ENCODE data around the gene TREM2.

Gene TREM2

DNA sequence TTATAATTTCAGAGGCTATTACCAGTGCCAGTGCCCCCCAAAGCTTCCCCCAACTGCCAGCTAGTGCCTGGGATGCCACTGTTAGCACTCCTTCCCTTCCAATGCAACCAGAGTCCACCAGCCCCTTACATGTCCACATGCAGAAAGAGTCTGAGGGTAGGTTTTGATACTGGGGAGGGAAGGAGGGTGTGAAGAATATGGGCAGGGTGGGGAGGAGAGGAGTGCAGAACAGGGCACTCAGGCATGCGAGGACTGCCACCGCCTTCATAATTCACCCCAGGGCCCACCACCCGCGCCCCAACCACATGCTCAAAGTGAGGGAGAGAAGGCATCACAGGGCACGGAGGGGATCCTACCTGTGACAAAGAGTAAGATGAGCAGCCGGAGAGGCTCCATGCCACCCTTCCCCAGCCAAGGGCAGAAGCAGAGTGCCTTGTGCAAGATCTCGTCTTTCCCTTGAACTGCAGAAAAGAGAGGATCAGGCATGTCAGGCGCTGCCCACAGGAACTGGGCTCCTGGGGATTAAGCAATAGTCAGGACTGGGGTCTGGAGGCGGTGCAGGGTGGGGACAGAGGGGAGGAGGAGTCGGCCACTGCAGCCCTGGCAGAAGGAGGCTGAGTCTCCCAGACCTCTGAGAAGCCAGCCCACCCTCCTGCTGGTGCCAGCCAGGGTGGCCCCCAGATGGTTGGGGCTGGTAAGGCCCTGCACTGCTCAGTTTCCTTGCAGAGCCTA lies at the start of gene TREM2:
Gene TREM2, minus strand, starts transcription at position 430 of the 732 bp plus-strand sequence. Its CDS starts 34 bp downstream, at position 396.
- no peaks in the 10 kb centered on the region for H3K27me3 ChIP-seq
- no peak within 1 kb of the TSS for H3K4me3 ChIP-seq
- no peaks in the 10 kb centered on the region for H4K20me1 ChIP-seq
- H3K9me3 ChIP-seq, result no peaks in the 10 kb centered on the region
- H3K4me2 ChIP-seq, result 0 out of 2 replicates have a peak within 1 kb of the TSS, but pooled peaks have one; percentile 14
- no peak within 1 kb of the TSS for H3K27ac ChIP-seq
- TF ChIP-seq Cebpa-rat (IDR thresholded peaks at IDR 0.05), result no peak
- no peak within 1 kb of the TSS for H3K9ac ChIP-seq
- H3K36me3 ChIP-seq, result no peaks in the 10 kb centered on the region
- peaks cover 5% of the 10 kb centered on the region; the same call in 1 of the 2 replicates for H3K4me1 ChIP-seq

DNA sequence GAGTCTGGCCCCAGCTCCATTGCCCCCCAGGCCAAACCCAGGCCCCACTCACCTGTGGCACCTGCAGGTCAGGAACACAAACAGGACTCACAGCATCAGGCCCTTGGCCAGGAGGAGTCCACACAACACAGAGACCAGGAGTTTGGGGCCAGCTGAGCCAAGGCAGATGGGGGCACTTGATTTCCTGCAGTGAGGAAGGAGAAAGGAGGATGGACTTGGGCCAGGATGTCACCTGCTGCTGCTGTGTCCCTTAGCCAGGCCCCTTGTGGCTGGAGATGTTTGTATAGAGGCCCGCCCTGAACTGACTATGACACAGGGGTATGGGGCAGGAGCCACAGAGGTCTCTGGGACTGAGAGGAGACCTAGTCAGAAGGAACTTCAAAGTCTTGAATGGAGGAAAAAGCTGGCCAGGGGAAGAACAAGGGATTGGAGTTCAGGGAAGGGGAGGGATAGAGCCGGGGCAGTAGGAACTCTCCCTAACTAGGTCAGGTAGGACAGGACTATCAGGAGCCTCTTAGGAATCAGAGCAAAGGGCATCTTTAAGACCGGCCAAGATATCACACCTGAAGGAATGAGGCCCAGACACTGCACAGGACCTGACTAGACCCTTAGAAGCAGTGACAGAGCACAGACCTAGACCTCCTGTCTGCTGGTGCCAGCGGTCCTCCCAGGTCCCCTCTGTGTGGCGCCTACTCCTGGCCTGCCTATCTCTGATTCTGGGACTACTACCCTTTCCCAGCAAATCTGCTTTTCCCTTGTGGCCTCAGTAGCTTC lies 46.8 kb upstream of the TREM2 start:
- TF ChIP-seq Cebpa-rat (IDR thresholded peaks at IDR 0.05), result no peak
- Histone ChIP-seq H3K9me3 (peaks cover 17% of the 10 kb centered on the region), H3K9ac (no peak overlapping the region), H3K4me3 (no peak overlapping the region), H3K4me2 (peak overlapping the region; percentile 81), H3K27ac (peak overlapping the region; percentile 66; the same call in 1 of the 2 replicates), H4K20me1 (no peaks in the 10 kb centered on the region), H3K4me1 (peaks cover 27% of the 10 kb centered on the region), H3K36me3 (no peaks in the 10 kb centered on the region), H3K27me3 (no peaks in the 10 kb centered on the region)

DNA sequence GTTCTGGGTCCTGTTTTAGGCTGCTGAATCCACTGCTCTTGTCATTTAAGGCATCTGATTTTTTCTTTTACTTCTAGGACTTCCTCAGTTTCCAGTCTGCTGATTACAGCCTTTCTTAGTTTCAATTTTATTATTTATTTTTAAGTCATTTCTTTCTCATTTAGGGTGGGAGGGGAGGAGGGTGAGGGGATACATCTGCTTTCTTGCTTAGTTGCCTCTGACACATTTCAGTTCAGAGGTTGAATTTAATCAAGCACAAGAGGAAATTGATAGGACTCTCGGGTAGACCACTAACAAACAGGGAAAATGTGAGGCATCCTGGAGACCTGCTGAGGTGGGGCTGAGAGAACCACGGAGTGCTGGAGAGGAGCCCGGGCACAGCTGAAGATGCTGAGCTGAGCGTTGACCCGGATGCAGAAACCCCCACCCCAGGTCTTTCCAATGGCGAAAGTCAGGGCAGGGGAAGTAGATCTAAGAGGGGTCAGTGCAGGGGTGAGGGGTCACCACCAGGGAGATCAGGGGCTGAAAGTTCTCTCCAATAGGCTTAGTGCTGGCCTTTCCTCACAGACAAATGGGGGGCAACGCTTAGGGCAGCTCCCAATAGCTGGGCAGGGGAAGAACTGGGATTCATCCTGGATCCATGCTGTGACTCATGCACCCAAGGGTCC lies 45.7 kb upstream of the TREM2 start:
- Histone ChIP-seq H3K4me2 (peak overlapping the region; percentile 81), H3K36me3 (no peaks in the 10 kb centered on the region), H3K4me1 (peaks cover 27% of the 10 kb centered on the region), H3K9ac (no peak overlapping the region; the same call in 1 of the 2 replicates), H4K20me1 (no peaks in the 10 kb centered on the region), H3K9me3 (peaks cover 6% of the 10 kb centered on the region), H3K27ac (peak overlapping the region; percentile 66), H3K27me3 (no peaks in the 10 kb centered on the region), H3K4me3 (0 out of 2 replicates have a peak overlapping the region, but pooled peaks have one; percentile 15)
- no peak for TF ChIP-seq Cebpa-rat (IDR thresholded peaks at IDR 0.05)

DNA sequence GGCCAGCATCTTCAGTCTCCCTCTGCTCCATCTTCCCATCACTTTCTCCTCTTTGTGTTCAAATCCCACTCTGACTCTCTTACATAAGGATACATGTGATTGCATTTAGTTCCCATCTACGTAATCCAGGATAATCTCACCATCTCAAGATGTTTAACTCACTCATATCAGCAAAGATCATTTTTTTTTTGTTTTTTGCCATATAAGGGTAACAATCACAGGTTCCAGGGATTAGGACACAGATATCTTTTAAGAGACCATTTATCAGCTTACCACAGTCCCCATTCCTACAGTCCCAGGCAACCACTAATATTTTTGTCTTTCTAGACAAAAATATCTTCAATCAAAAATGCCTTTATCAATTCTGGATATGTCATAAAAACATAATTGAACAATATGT lies 41.2 kb upstream of the TREM2 start:
- Histone ChIP-seq H3K4me2 (no peak overlapping the region), H3K27me3 (no peaks in the 10 kb centered on the region), H3K4me3 (no peak overlapping the region), H3K27ac (no peak overlapping the region), H3K9me3 (peaks cover 6% of the 10 kb centered on the region), H3K36me3 (no peaks in the 10 kb centered on the region), H4K20me1 (no peaks in the 10 kb centered on the region), H3K9ac (no peak overlapping the region), H3K4me1 (peaks cover 45% of the 10 kb centered on the region)
- TF ChIP-seq Cebpa-rat (IDR thresholded peaks at IDR 0.05), result no peak

DNA sequence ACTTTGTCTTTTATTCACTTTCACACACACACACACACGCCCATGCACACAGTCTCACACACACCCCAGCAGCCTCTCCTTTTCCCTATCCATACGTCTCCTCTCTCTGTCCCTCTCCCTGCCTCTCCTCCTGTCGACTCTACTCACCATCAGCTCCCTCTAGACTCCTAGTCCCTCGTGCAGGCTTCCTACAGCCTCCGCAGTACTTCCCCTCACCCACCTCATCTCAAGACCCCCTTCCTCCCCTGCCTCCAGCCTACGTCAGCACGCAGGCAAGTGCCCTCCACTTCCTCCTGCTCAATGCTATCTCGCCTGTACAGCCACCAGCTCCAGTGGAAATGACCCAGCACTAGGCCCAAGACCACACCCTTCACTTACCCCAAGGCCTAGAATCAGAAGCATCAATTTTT lies 38.9 kb upstream of the TREM2 start:
- Histone ChIP-seq H4K20me1 (no peaks in the 10 kb centered on the region), H3K4me2 (peak overlapping the region; percentile 90), H3K4me3 (no peak overlapping the region), H3K27me3 (no peaks in the 10 kb centered on the region), H3K9ac (no peak overlapping the region), H3K36me3 (no peaks in the 10 kb centered on the region), H3K9me3 (no peaks in the 10 kb centered on the region), H3K4me1 (peaks cover 36% of the 10 kb centered on the region), H3K27ac (peak overlapping the region; percentile 85)
- TF ChIP-seq Cebpa-rat (IDR thresholded peaks at IDR 0.05), result no peak

DNA sequence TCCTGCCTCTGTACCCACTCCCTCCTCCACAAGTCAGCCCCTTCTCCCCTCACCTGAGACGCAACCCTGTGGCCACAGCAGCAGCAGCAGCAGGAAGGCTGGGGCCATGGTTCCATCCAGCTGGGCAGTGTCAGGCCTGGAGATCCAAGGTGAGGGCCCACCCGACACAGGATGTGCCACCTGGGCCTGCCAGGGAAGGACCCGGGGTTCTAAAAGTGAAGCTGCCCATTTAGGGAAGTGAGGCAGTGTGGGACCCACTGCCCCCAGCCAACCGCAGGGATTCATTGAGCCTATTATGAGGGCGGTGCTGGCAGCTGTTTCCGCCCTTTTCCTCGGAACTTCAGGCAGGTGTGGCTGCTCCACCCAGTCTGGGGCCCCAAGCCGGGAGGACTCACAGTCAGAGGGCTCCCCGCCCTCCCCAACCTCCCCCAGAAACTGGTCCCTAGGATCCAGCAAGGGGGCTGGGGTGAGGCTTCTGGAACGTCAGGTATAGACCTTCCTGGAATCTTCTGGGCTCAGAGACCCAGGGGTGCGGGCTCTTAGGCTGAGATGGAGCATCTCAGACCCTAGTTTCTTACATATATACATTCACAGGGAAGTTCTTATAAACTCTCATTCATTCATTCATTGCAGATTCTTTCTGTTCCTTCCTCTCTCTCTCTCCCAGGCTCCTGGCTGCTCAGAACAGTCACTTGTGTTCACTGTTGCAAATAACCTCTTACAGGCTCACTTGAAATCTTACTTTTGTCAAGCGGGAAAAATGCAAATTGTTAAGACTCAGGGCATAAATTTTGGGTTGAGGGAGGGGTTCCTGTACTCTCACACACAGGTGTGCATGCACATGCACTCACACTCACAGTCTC lies 38.2 kb upstream of the TREM2 start, which contains the start of gene TREML2:
Gene TREML2, minus strand, starts transcription at position 249 of the 863 bp plus-strand sequence. Its CDS starts 141 bp downstream, at position 108.
- no peaks in the 10 kb centered on the region for H4K20me1 ChIP-seq
- peak within 1 kb of the TSS; percentile 90 for H3K4me2 ChIP-seq
- no peaks in the 10 kb centered on the region for H3K36me3 ChIP-seq
- H3K9me3 ChIP-seq, result no peaks in the 10 kb centered on the region
- H3K4me3 ChIP-seq, result peak within 1 kb of the TSS; percentile 26; the same call in 1 of the 2 replicates
- peak within 1 kb of the TSS; percentile 85 for H3K27ac ChIP-seq
- no peaks in the 10 kb centered on the region for H3K27me3 ChIP-seq
- peaks cover 36% of the 10 kb centered on the region for H3K4me1 ChIP-seq
- H3K9ac ChIP-seq, result peak within 1 kb of the TSS; percentile 68
- no peak for TF ChIP-seq Cebpa-rat (IDR thresholded peaks at IDR 0.05)

DNA sequence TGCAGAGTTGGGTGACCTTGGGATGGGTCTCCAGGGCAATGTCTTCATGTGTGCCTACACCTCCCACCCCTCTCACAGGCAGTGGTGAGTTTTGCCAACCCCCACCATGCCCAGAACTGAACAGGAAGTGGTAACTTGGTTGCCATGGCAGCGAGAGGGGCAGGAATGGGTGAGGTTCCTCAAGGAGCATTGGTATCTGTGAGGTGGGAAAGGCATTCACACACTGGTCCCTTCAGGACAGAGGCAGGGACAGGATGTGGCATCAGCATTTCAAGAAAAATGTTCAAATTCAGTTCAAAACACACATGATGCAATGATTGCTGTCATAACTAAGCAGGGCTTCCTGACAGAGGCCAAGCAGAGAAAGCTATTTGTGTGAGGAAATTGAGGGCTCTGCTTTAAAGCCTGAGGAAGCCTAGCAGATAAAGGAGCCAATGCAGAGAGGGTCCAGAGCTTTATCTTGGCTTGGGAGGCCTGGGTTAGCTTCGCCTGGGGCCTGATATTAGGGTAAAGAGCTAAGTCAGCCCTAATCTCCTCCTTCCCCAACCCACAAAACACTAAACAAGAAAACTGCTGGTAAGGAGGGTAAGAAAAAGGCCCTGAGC lies 37.5 kb upstream of the TREM2 start:
- Histone ChIP-seq H3K36me3 (no peaks in the 10 kb centered on the region), H4K20me1 (no peaks in the 10 kb centered on the region), H3K4me2 (peak overlapping the region; percentile 90), H3K27ac (peak overlapping the region; percentile 85), H3K9me3 (no peaks in the 10 kb centered on the region), H3K9ac (peak overlapping the region; percentile 68), H3K4me1 (peaks cover 36% of the 10 kb centered on the region), H3K4me3 (peak overlapping the region; percentile 26; the same call in 1 of the 2 replicates), H3K27me3 (no peaks in the 10 kb centered on the region)
- TF ChIP-seq Cebpa-rat (IDR thresholded peaks at IDR 0.05), result peak; percentile 43; the same call in 1 of the 2 replicates

DNA sequence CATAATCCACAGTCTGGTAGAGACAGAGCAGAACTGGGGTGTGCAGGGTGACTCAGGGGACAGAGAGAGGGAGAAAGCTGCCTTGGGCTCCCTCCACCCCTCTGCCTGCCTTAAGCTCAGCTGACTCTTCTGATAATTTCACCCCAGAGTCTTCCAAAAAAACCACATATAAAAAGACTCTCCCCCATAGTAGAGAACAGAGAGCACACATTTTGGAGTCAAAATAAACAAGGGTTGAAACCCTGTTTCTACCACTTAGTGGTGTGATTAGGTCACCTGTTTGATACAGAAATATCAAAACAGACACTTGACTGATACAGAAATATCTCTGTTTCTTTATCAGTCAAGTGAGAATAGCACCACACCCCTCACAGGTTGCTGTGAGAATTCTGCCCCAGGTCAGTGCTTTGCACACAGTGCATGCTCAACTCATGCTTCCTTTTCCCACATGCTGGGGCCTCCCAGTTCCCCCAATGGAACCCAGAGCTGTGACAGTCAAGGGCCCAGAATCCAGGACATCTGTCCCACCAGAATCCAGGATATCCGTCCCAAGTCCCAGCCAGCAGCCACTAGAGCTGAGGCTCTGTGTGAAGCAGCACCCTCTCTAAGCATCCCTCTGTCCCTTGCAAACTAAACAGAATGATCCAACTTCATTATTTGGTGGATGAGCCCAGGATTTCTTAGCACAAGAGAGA lies 36.8 kb upstream of the TREM2 start:
- H3K9ac ChIP-seq, result peak overlapping the region; percentile 68; the same call in 1 of the 2 replicates

More for the DNA sequence above, 36.8 kb upstream of the TREM2 start:
- Histone ChIP-seq H3K27me3 (no peaks in the 10 kb centered on the region), H3K27ac (peak overlapping the region; percentile 85), H3K9me3 (no peaks in the 10 kb centered on the region), H3K36me3 (no peaks in the 10 kb centered on the region), H3K4me2 (peak overlapping the region; percentile 90), H3K4me3 (no peak overlapping the region), H3K4me1 (peaks cover 36% of the 10 kb centered on the region), H4K20me1 (no peaks in the 10 kb centered on the region)
- TF ChIP-seq Cebpa-rat (IDR thresholded peaks at IDR 0.05), result no peak
